ENCODE data around the gene MACROD2. TPM values are rescaled to one million over a fixed set of nuclear protein-coding genes. Genes with fewer than 3 reads are reported as not detected.

MACROD2 gene
- total RNA-seq, 1 experiment from 2014 or later: 1.4 TPM

DNA sequence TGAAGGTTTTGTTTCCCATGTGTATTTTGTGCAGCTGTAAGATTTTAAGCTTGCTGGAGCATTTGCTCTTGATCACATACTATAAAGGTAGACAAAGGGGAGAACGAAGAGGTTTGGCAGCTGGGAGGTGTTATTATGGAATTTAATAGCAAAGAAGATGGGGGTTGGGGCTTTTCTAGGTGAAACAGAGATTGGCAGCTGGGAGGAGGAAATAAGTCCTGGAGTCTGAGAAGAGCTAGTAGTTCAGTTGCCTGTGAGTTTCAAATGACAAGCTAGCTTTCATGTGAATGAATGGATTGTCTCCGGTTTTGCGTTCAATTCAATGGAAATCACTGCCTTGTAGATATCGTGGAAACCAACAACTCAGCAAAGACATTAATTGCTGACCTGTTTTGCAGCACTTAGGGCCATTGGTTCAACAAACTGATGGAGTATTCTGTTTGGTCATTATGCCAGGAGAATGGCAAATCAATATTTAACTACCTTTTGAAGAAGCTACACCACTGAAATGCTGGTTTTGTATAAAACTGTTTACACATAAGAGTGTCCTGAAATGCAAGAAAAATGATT lies 380.2 kb downstream of the MACROD2 start:
- Histone ChIP-seq H3K4me1 (ENCODE audit: insufficient read depth, low read length, poor library complexity, severe bottlenecking) (no peaks in the 10 kb centered on the region), H3K27me3 (replicated peaks; ENCODE audit: insufficient read depth, low read depth, low read length, poor library complexity) (no peaks in the 10 kb centered on the region), H3K9me3 (ENCODE audit: low read depth, low read length, poor library complexity, severe bottlenecking) (no peaks in the 10 kb centered on the region), H3K36me3 (ENCODE audit: insufficient read depth, low read length, poor library complexity, severe bottlenecking) (no peaks in the 10 kb centered on the region), H3K4me3 (ENCODE audit: low read depth, low read length, poor library complexity, severe bottlenecking) (no peak overlapping the region), H3K27ac (ENCODE audit: low read depth, low read length, poor library complexity, severe bottlenecking) (no peak overlapping the region)
- BruUV-seq (replicated peaks): no TSS peak
- POLR2A ChIA-PET (ENCODE audit: low non-redundant PET): no interaction called here
- no peak for TF ChIP-seq EZH2 (IDR thresholded peaks at IDR 0.05; ENCODE audit: borderline replicate concordance, low read depth, low read length, poor library complexity, severe bottlenecking)
- TF ChIP-seq, protein P1, sequence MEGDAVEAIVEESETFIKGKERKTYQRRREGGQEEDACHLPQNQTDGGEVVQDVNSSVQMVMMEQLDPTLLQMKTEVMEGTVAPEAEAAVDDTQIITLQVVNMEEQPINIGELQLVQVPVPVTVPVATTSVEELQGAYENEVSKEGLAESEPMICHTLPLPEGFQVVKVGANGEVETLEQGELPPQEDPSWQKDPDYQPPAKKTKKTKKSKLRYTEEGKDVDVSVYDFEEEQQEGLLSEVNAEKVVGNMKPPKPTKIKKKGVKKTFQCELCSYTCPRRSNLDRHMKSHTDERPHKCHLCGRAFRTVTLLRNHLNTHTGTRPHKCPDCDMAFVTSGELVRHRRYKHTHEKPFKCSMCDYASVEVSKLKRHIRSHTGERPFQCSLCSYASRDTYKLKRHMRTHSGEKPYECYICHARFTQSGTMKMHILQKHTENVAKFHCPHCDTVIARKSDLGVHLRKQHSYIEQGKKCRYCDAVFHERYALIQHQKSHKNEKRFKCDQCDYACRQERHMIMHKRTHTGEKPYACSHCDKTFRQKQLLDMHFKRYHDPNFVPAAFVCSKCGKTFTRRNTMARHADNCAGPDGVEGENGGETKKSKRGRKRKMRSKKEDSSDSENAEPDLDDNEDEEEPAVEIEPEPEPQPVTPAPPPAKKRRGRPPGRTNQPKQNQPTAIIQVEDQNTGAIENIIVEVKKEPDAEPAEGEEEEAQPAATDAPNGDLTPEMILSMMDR (conservative IDR thresholded peaks at IDR 0.05; ENCODE audit: low read depth, low read length): no peak
- no peak for DNase-seq (ENCODE audit: low spot score)
- CTCF ChIA-PET: no interaction called here
- intact Hi-C loops (cut with micrococcal nuclease; ENCODE audit: unreplicated experiment): no loop called here

DNA sequence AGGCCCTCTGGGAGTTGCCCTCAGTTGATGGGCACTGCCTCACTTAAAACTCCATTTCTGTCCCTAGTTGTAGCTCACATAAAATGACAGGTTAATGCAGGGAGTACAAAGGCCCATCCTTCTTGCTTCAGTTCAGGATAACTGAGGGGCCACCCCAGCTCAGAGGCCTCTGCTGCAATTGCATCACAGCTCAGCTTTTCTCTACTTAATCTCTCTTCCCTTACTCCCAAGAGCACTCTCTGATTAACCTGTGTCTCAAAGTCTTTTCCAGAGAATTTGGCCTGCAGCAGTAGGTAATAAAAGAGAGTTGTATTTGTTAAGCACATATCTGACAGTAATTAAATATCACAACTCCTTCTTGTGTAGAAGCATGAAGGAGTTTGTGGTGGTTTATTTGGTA lies 383.0 kb downstream of the MACROD2 start:
- no peak overlapping the region for H3K27ac ChIP-seq (ENCODE audit: low read depth, low read length, poor library complexity, severe bottlenecking)
- no TSS peak for BruUV-seq (replicated peaks)
- no peak for TF ChIP-seq EZH2 (IDR thresholded peaks at IDR 0.05; ENCODE audit: borderline replicate concordance, low read depth, low read length, poor library complexity, severe bottlenecking)
- TF ChIP-seq, protein P1 (conservative IDR thresholded peaks at IDR 0.05; ENCODE audit: low read depth, low read length): no peak
- ChIA-PET CTCF (no interaction called here), POLR2A (ENCODE audit: low non-redundant PET) (no interaction called here)
- H3K27me3 ChIP-seq (replicated peaks; ENCODE audit: insufficient read depth, low read depth, low read length, poor library complexity): no peaks in the 10 kb centered on the region
- H3K9me3 ChIP-seq (ENCODE audit: low read depth, low read length, poor library complexity, severe bottlenecking): no peaks in the 10 kb centered on the region
- intact Hi-C loops (cut with micrococcal nuclease; ENCODE audit: unreplicated experiment): no loop called here
- no peak overlapping the region for H3K4me3 ChIP-seq (ENCODE audit: low read depth, low read length, poor library complexity, severe bottlenecking)
- H3K4me1 ChIP-seq (ENCODE audit: insufficient read depth, low read length, poor library complexity, severe bottlenecking): no peaks in the 10 kb centered on the region
- DNase-seq (ENCODE audit: low spot score): no peak
- H3K36me3 ChIP-seq (ENCODE audit: insufficient read depth, low read length, poor library complexity, severe bottlenecking): no peaks in the 10 kb centered on the region

- BruUV-seq (replicated peaks): no TSS peak
- H3K36me3 ChIP-seq (ENCODE audit: insufficient read depth, low read length, poor library complexity, severe bottlenecking): no peaks in the 10 kb centered on the region
- intact Hi-C loops (cut with micrococcal nuclease; ENCODE audit: unreplicated experiment): no loop called here
- TF ChIP-seq, protein P1 (conservative IDR thresholded peaks at IDR 0.05; ENCODE audit: low read depth, low read length): no peak
- no peaks in the 10 kb centered on the region for H3K4me1 ChIP-seq (ENCODE audit: insufficient read depth, low read length, poor library complexity, severe bottlenecking)
- H3K9me3 ChIP-seq (ENCODE audit: low read depth, low read length, poor library complexity, severe bottlenecking): peaks cover 3% of the 10 kb centered on the region
- H3K27me3 ChIP-seq (replicated peaks; ENCODE audit: insufficient read depth, low read depth, low read length, poor library complexity): no peaks in the 10 kb centered on the region
- no peak overlapping the region for H3K4me3 ChIP-seq (ENCODE audit: low read depth, low read length, poor library complexity, severe bottlenecking)
- ChIA-PET CTCF (no interaction called here), POLR2A (ENCODE audit: low non-redundant PET) (no interaction called here)
- H3K27ac ChIP-seq (ENCODE audit: low read depth, low read length, poor library complexity, severe bottlenecking): no peak overlapping the region
- no peak for DNase-seq (ENCODE audit: low spot score)
Observed at GRCh38 chr20:14383335-14383734, 388.0 kb downstream of the MACROD2 start.
